ENCODE measurements around the gene XIRP2. TPM values are rescaled to one million over a fixed set of nuclear protein-coding genes. Genes with fewer than 3 reads are reported as not detected.

Gene XIRP2
- total and polyA plus RNA-seq, 10 of the 15 experiments (the other 5 are each of a cell fraction or from before 2014, with no cell fraction given) = 0.03 TPM; not detected in 9

- no TSS peak for BruUV-seq (replicated peaks)
- Histone ChIP-seq H2AFZ (ENCODE audit: control insufficient read depth, low read depth, low read length) (no peak overlapping the region), H3K36me3 (ENCODE audit: control insufficient read depth in 2 of 2, insufficient read depth in 2 of 2, low read length in 1 of 2) (no peaks in the 10 kb centered on the region), H4K20me1 (ENCODE audit: control insufficient read depth, insufficient read depth) (no peaks in the 10 kb centered on the region), H3K4me3 (no peak overlapping the region), H3K79me2 (ENCODE audit: control insufficient read depth, insufficient read depth, low read length) (no peaks in the 10 kb centered on the region), H3K27me3 (replicated peaks in 1 of 2; ENCODE audit: control insufficient read depth in 2 of 2, insufficient read depth in 2 of 2, low read length in 1 of 2) (no peaks in the 10 kb centered on the region), H3K27ac (ENCODE audit: control insufficient read depth, insufficient read depth) (no peak overlapping the region), H3K4me2 (ENCODE audit: control insufficient read depth, insufficient read depth) (no peak overlapping the region), H3K4me1 (ENCODE audit: control insufficient read depth, insufficient read depth, low read length) (no peaks in the 10 kb centered on the region), H3K9me3 (replicated peaks; ENCODE audit: control insufficient read depth, insufficient read depth, low read length) (no peaks in the 10 kb centered on the region), H3K9ac (ENCODE audit: control insufficient read depth, insufficient read depth, low read length) (no peak overlapping the region)
- ChIA-PET CTCF (no interaction called here), SMC1A (ENCODE audit: uncharacterized antibody, unreplicated experiment) (no interaction called here), RAD21 (ENCODE audit: unreplicated experiment) (no interaction called here), POLR2A (no interaction called here)
- in situ Hi-C loops (cut with MboI) = no loop called here
- FAIRE-seq (no peak), ATAC-seq (no peak), DNase-seq (ENCODE audit: low read depth, low spot score) (no peak)
- WGBS (ENCODE audit: insufficient coverage, insufficient replicate concordance, low lambda C conversion rate, missing lambda C conversion rate) = 0% methylated on average over 2 of the region's 2 CpGs
- no peak for TF ChIP-seq GATAD2B (conservative IDR thresholded peaks at IDR 0.05; ENCODE audit: low read depth)
- TF ChIP-seq ATF7 (IDR thresholded peaks at IDR 0.05; ENCODE audit: low read depth) = no peak
- no peak for TF ChIP-seq PKNOX1 (IDR thresholded peaks at IDR 0.05)
- TF ChIP-seq MEF2A (IDR thresholded peaks at IDR 0.05; ENCODE audit: insufficient read depth, low read depth, low read length) = no peak
- no peak for TF ChIP-seq NR2C2 (IDR thresholded peaks at IDR 0.05; ENCODE audit: borderline replicate concordance, control insufficient read depth, insufficient read length, low read depth)
- TF ChIP-seq CHD1 (IDR thresholded peaks at IDR 0.05; ENCODE audit: low read depth, low read length) = no peak
- TF ChIP-seq EED (IDR thresholded peaks at IDR 0.05; ENCODE audit: low read depth) = no peak
- TF ChIP-seq BCL11A (IDR thresholded peaks at IDR 0.05; ENCODE audit: low read depth, low read length) = no peak
- TF ChIP-seq NR2F1 (conservative IDR thresholded peaks at IDR 0.05) = no peak
- TF ChIP-seq POLR2AphosphoS5 (IDR thresholded peaks at IDR 0.05; ENCODE audit: low read length) = no peak
- no peak for TF ChIP-seq SPI1 (IDR thresholded peaks at IDR 0.05; ENCODE audit: borderline replicate concordance, insufficient read depth, low read depth, low read length)
- intact Hi-C loops (cut with micrococcal nuclease; ENCODE audit: unreplicated experiment) = no loop called here
These were observed 234.1 kb downstream of the XIRP2 start for GRCh38 chr2:167122389-167122788.
